SK-N-MC (cell line): Measurements from ENCODE around the gene TUBGCP3.

Experiments used
- DNase-seq: peaks from one replicate; pipeline ENCODE4 v3.0.0-alpha.2; 2011; ENCODE audit warnings: low read depth, low spot score
- H3K27ac ChIP-seq: fragments of 200-600 bp; sonication (generic); 2 replicates; pipeline ENCODE4 v1.5.1; 2016; ENCODE audit warnings: mixed run types
- H3K36me3 ChIP-seq: fragments of 200-600 bp; sonication (generic); 2 replicates; pipeline ENCODE4 v1.6.1; 2017; ENCODE audit warnings: antibody characterized with exemption, low read length, mixed read lengths; ENCODE audit not compliant: insufficient read depth
- H3K4me3 ChIP-seq: fragments of 200-600 bp; sonication (generic); 2 replicates; pipeline ENCODE4 v1.5.1; 2016
- H3K9ac ChIP-seq: fragments of 200-600 bp; sonication (generic); 2 replicates; pipeline ENCODE4 v1.8.0; 2017; ENCODE audit warnings: mixed run types, mixed read lengths; ENCODE audit not compliant: insufficient read length
- H3K9me3 ChIP-seq: fragments of 200-600 bp; sonication (generic); 2 replicates; pipeline ENCODE4 v1.6.1; 2017; ENCODE audit warnings: low read depth, mild to moderate bottlenecking, antibody characterized with exemption, low read length, moderate library complexity, mixed read lengths
- EZH2 ChIP-seq: fragments of 200-600 bp; sonication (generic); IDR thresholded peaks from one replicate; pipeline ENCODE4 v1.6.1; 2017; ENCODE audit warnings: antibody characterized with exemption
- FOXP2 ChIP-seq: optimal IDR thresholded peaks from 2 replicates; pipeline ENCODE3; 2011; ENCODE audit warnings: mild to moderate bottlenecking, moderate library complexity; ENCODE audit not compliant: insufficient read depth; ENCODE audit errors: extremely low read length, control extremely low read depth
- POLR2AphosphoS5 ChIP-seq: IDR thresholded peaks from 2 replicates; pipeline ENCODE4 v1.6.1; 2012; ENCODE audit warnings: mild to moderate bottlenecking, low read depth, low read length, borderline replicate concordance

TUBGCP3 gene

GRCh38 chr13:112531263-112531794, 56.6 kb downstream of the TUBGCP3 start:
- H3K9ac ChIP-seq, result no peak overlapping the region
- H3K4me3 ChIP-seq, result peak overlapping the region; percentile 59
- peaks cover 19% of the 10 kb centered on the region for H3K36me3 ChIP-seq
- TF ChIP-seq EZH2 (no peak), POLR2AphosphoS5 (no peak), FOXP2 (no peak)
- peak; percentile 68 for DNase-seq
- H3K27ac ChIP-seq, result peak overlapping the region; percentile 87
- H3K9me3 ChIP-seq, result no peaks in the 10 kb centered on the region

- no peaks in the 10 kb centered on the region for H3K9me3 ChIP-seq
- H3K9ac ChIP-seq, result no peak overlapping the region
- H3K4me3 ChIP-seq, result peak overlapping the region; percentile 59
- TF ChIP-seq EZH2 (no peak), POLR2AphosphoS5 (no peak), FOXP2 (no peak)
- H3K36me3 ChIP-seq, result peaks cover 24% of the 10 kb centered on the region
- H3K27ac ChIP-seq, result peak overlapping the region; percentile 87
- DNase-seq, result no peak
These were observed 57.1 kb downstream of the TUBGCP3 start for GRCh38 chr13:112530861-112531260.

- Histone ChIP-seq H3K36me3 (peaks cover 35% of the 10 kb centered on the region), H3K9me3 (no peaks in the 10 kb centered on the region), H3K9ac (no peak overlapping the region), H3K4me3 (no peak overlapping the region), H3K27ac (no peak overlapping the region)
- no peak for TF ChIP-seq EZH2
- TF ChIP-seq POLR2AphosphoS5, result no peak
- TF ChIP-seq FOXP2, result no peak
- DNase-seq, result no peak
These were observed 58.7 kb downstream of the TUBGCP3 start for GRCh38 chr13:112529216-112529615.

GRCh38 chr13:112526146-112526853, 61.7 kb downstream of the TUBGCP3 start:
- H3K36me3 ChIP-seq, result peaks cover 52% of the 10 kb centered on the region
- TF ChIP-seq EZH2 (no peak), FOXP2 (no peak), POLR2AphosphoS5 (no peak)
- no peak overlapping the region for H3K9ac ChIP-seq

GRCh38 chr13:112525356-112525945, 62.5 kb downstream of the TUBGCP3 start:
- peaks cover 55% of the 10 kb centered on the region for H3K36me3 ChIP-seq
- DNase-seq, result no peak
- no peak for TF ChIP-seq EZH2
- no peak for TF ChIP-seq FOXP2
- TF ChIP-seq POLR2AphosphoS5, result no peak
- H3K9me3 ChIP-seq, result no peaks in the 10 kb centered on the region
- no peak overlapping the region for H3K4me3 ChIP-seq
- H3K27ac ChIP-seq, result no peak overlapping the region
- no peak overlapping the region for H3K9ac ChIP-seq

More at GRCh38 chr13:112526146-112526853, 61.7 kb downstream of the TUBGCP3 start:
- no peak overlapping the region for H3K4me3 ChIP-seq
- H3K27ac ChIP-seq, result no peak overlapping the region
- H3K9me3 ChIP-seq, result no peaks in the 10 kb centered on the region
- no peak for DNase-seq

- no peak for DNase-seq
- H3K36me3 ChIP-seq, result peaks cover 73% of the 10 kb centered on the region
- TF ChIP-seq POLR2AphosphoS5 (no peak), FOXP2 (no peak), EZH2 (no peak)
These were observed 65.4 kb downstream of the TUBGCP3 start for GRCh38 chr13:112522578-112522977.

GRCh38 chr13:112521073-112521685, 66.8 kb downstream of the TUBGCP3 start:
- Histone ChIP-seq H3K4me3 (no peak overlapping the region), H3K27ac (no peak overlapping the region), H3K36me3 (peaks cover 74% of the 10 kb centered on the region), H3K9ac (no peak overlapping the region), H3K9me3 (no peaks in the 10 kb centered on the region)
- DNase-seq, result no peak
- TF ChIP-seq POLR2AphosphoS5 (no peak), EZH2 (no peak), FOXP2 (no peak)

More at GRCh38 chr13:112522578-112522977, 65.4 kb downstream of the TUBGCP3 start:
- H3K9ac ChIP-seq, result no peak overlapping the region
- H3K4me3 ChIP-seq, result no peak overlapping the region
- H3K9me3 ChIP-seq, result no peaks in the 10 kb centered on the region
- no peak overlapping the region for H3K27ac ChIP-seq

- no peak for DNase-seq
- Histone ChIP-seq H3K27ac (no peak overlapping the region), H3K4me3 (no peak overlapping the region)
These were observed 68.4 kb downstream of the TUBGCP3 start for GRCh38 chr13:112519517-112520060.

More at GRCh38 chr13:112519517-112520060, 68.4 kb downstream of the TUBGCP3 start:
- no peak overlapping the region for H3K9ac ChIP-seq
- H3K36me3 ChIP-seq, result peaks cover 72% of the 10 kb centered on the region
- H3K9me3 ChIP-seq, result no peaks in the 10 kb centered on the region
- no peak for TF ChIP-seq EZH2
- no peak for TF ChIP-seq POLR2AphosphoS5
- no peak for TF ChIP-seq FOXP2
